HG03139 (cell line): ENCODE measurements around the gene NANOS2.

ENCODE experiments used
- ATAC-seq: cut with Tn5 transposase; IDR thresholded peaks from one replicate; pipeline ENCODE4 v1.9.1; 2021; ENCODE audit not compliant: unreplicated experiment

NANOS2 gene

DNA sequence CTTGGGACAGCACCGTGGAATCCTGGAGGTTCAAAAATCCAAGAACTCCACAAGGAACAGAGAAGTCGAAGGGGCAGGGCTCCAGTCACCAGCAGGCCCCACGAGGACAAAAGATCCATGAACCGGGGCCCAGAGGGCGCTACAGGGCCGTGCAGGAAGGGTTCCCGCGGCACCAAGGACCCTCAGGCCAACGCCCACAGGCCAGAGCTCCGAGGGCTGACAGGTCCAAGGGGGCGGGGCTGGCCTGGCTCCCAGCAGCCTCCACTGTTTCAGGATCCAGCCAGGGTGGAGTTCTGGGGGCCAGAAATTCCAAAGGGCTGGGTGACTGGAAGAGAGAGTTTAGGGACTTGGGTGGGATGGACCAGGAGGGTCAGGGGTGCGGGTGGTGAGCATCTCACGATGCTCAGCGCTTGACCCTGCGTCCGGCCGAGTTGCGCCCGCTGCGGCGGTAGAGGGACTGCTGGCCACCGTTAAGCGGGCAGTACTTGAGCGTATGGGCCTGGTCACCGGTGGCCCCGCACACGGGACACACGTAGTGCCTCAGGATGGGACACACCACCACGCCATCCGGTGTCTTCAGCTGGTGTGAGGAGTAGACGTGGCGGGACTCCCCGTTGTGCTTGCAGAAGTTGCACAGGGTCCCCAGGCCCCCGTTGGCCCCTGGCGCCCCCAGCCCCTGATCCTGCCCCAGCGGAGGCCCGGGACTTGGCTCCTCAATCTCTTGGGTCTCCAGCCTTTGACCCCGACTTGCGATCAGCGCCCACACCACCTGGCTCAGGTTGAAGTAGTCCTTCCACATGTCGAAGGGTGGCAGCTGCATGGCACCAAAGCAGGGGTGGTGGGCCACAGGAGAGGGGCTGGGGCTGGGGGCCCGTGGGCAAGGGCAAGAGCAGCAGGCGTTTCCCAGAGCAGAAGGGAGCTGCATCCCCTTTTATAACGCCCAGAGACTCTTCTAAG is at the start of gene NANOS2:
Gene NANOS2, minus strand, starts transcription at position 905 of the 957 bp plus-strand sequence. Its CDS starts 85 bp downstream, at position 820.
- no peak for ATAC-seq

DNA sequence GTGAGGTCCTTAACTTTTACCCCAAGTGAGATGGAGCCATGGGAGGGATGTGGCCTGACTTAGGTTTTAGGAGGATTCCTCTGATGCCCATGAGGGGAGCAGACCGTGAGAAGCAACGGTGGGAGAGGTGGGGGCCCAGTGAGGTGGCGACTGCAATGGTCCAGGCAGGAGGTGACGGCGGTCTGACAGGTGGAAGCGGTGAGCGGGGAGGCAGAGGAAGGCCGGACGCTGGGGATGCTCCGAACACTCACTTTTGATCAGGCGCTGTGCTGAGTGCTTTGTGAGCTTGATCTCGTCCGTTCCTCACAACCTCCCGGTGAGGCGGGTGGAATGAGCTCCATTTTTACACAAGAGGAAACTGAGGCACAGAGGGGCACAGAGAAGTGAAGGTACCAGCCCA is 47.4 kb upstream of the NANOS2 start:
- ATAC-seq = no peak

DNA sequence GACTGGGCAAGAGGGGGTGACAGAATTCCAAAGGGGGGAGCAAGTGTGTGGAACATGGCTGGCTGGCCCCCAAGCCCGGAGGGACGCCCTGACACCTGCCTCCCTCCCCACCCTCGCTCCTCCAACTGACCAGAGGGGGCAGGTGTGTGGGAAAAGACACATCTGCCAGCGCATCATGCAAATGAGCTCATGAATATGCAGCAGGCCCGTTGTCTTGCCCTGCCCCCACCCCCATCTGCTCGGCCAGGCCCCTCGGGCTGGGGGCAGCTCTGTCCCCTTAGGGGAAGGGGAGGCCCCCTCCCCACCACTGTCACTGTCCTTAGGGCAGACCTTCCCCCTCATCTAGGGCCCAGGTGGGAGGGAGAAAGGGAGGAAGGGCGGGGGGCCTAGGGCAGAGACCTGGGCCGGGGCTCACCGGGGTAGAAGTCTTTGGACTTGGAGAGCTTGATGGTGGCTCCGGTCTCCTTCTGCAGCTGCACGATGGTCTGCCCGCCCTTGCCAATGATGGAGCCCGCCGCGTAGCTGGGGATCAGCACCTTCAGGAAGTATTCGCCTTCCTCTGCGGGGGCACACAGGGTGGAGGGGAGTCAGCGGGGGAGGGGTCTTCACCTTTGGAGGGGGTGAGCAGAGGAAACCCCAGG is 46.1 kb upstream of the NANOS2 start:
- ATAC-seq = no peak

DNA sequence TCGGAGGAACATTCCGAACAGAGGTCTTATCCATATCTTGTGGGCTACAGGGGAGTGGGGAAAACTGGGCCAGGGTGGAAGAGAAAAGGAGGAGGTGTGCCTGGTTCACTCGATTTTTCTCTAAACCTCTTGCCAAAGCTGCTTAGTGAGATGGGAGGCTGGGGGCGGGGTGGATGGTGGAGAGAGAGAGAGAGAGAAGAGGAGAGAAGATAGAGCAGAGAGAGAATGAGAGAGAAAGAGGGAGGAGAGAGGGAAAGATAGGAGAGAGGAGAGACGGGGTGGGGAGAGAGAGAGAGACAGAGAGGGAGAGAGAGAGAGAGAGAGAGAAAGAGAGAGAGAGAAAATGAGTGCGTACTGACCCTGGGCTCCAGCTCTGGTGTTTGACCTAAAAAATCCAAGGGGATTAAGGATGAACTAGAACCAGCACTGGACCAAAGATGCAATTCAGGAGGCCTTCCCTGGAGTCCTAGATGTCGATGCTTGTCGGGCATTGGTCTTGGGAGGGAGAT is 45.0 kb upstream of the NANOS2 start:
- no peak for ATAC-seq

DNA sequence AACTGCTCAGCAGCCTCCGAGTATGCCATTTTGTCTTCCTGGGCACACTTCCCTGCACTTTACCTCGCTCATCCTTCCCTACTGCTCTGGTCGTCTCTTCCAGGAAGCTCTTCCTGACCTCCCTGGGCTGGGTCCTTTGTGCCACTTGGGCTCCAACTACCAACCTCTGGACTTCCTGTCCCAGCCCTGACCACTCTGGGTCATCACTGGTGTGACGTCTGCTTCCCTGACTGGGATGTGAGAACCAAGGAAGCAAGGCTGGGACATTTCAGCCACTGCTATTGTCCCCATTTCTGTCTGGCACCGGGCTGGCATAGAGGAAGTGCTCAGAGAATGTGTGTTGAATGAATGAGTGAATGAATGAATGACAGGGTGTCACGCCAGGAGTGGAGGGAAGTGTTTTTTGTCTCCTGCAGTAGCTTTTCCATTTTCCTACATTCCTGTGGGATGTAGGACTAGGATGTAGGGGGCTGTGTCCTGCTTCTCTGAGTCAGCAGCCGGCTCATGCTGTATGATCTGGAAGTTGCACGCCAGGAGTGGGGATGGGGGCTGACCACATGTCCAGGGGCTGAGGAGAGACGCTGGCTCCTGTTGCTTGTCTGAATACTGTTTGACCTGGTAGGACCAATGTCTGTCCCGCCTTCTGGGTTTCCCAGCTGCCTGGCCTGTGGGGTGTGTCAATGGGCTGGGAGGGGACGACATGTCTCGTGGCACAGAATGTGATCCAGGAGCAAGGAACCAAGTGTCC is 44.4 kb upstream of the NANOS2 start:
- ATAC-seq = no peak

DNA sequence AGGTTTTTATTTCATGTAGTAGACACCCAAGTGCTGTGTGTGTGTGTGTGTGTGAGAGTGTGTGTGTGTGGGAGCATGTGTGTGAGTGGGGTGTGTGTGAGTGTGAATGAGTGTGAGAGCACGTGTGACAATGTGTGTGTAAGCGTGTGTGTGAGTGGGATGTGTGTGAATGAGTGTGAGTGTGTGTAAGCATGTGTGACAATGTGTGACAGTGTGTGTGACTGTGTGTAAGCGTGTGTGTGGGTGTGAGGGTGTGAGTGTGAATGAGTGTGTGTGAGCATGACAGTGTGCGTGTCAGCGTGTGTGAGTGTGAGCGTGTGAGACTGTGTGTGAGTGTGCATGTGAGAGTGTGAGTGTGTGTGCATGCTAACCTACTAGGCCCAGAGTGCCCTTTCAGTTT is 43.7 kb upstream of the NANOS2 start:
- ATAC-seq = no peak

DNA sequence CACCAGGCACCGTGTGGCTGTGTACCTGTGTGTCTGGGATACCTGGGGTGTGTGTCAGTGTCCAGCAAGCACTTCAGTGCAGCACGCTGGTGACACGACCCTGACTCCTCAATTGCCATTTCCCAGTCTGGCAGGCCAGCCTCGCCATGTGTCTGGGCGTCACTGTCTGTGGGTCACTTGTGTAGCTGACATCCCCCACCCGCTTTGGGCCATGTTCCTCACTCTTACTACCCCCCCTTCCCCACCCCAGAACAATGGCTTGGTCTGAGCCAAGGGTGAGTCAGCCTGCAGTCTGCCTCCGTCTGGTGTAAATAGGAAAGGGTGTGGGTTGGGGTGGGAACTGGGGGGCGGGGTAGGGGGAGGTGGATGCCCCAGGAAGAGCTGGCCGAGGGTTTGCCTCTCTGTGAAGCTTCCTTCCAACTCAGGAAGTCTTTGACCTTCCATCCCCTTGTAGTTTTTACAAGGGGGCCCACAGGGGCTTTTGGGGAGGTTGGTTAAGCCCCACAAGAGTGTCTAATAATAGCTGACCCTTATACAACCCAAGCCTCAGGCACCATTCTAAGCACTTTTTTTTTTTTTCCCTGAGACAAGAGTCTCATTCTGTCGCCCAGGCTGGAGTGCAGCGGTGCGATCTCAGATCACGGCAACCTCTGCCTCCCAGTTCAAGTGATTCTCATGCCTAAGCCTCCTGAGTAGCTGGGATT is 41.5 kb upstream of the NANOS2 start:
- no peak for ATAC-seq

DNA sequence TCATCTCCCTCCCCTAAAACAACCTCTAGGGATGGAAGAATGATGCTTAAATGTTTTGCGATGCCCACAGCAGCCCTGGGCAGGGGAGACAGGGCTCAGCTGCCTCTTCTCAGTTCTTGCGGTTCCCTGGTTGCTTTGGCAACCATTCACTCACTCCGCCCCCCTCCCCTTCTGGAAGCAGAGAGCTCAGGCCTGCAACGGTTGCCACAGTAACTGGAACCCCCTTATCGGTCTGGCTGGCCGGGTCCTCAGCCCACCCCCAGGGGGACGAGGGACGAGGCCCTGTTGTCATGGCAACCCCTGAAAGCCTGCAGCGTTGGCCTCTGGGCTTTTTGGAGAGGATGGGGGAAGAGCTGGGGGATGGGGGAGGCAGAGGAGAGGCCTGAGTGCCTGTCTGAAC is 39.6 kb upstream of the NANOS2 start:
- no peak for ATAC-seq

DNA sequence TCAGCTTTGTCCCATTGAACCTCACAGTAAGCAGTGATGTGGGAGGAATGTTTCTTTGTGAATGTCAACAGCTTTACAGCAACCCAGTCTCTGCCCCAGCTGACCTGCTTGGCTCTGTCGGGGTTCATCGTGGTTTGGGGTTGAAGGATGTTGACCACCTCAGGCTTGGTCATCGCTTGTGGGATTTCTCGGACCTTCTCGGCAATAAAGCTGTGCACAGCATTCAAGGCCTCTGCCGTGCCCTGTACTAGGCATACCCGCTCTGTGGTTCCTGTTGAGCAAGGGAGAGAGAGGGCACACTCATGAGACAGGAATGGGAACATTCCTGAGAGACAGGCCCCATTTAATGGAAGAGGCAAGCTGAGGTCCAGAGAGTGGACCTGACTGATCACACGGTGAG is 39.1 kb upstream of the NANOS2 start:
- no peak for ATAC-seq

DNA sequence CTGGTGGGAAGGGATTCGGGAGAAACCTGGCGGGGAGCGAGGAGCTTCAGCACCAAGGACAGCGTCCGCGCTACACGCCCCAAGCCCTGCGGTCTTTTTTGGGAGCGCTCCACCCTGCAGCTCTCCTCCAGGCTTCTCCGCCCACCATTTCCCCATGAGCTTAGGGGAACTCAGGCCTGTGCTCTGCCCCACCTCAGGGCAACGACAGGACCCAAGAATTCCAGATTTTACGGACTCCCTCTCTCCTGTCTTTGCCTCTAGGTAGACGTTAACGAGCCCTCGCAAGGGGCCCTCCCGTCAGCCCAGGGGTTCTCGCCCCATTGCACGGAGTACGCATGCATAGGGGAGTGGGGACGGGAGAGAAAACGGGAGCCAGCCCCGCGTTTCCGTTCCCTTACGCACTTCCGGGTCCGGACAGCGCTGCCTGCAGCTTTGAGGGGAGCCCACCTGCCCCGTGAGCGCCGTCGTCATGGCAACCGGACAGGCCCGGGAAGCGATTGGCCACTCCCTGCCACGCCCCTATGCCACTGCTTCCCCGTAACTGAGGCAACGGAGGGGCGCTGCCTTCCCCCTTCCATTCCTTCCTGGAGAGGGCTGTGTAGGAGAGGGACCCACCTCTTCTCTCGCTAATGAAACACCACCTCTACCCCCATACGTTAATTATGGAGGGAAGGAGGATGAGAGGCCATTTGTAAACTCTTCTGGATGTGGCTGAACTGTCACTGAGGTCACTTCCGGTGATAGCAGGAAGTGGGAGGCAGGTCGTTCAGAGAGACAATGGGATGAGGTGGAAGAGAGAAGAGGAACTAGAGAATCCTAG is 38.3 kb upstream of the NANOS2 start:
- ATAC-seq = no peak

DNA sequence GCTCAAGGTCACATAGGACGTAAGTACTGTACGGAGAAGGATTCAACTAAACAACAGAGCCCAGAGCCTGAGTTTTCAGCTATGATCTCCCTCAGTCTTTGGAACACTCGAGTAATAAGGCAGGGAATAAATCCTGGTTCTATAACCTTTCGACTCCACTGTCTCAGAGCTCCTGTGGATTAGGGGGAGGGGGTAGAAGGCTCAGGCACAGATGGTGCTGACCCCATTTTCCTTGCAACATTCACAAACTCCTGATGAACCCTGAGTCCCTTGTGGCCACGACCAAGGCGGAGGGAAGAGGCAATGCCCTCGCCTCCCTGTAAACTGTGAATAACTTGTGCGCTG is 37.7 kb upstream of the NANOS2 start:
- ATAC-seq = no peak

DNA sequence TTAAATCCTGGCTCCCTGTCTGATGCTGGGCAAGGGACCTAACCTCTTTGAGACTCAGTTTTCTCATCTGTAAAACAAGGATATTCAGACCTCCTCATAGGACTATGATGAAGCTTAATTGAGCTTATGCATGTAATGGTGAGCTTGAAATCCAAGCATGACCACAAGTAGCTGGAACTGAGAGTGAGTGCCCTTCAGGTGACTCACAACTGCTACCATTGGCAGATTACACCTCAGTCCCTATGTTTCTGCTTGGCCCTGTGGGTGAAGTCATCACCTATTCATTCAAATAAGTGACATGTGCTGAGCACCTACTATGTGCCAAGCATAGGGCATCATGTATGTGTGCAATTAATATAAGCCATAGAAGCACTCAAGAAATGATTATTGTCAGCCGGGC is 33.3 kb upstream of the NANOS2 start:
- no peak for ATAC-seq

DNA sequence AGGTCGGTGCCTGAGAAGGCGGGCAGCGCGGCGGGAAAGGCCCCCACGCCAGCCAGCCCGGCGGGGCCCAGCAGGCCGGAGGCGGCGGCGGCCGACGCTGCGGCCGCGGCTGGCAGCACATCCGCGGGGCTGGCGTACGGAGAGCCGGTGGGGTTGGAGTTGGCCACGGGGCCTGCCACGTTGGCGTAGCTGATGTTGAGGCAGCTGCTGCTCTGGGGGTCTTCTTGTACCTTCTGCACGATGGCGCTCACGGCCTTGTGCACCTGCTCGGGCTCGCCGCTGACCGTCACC is 25.9 kb upstream of the NANOS2 start:
- ATAC-seq = no peak

DNA sequence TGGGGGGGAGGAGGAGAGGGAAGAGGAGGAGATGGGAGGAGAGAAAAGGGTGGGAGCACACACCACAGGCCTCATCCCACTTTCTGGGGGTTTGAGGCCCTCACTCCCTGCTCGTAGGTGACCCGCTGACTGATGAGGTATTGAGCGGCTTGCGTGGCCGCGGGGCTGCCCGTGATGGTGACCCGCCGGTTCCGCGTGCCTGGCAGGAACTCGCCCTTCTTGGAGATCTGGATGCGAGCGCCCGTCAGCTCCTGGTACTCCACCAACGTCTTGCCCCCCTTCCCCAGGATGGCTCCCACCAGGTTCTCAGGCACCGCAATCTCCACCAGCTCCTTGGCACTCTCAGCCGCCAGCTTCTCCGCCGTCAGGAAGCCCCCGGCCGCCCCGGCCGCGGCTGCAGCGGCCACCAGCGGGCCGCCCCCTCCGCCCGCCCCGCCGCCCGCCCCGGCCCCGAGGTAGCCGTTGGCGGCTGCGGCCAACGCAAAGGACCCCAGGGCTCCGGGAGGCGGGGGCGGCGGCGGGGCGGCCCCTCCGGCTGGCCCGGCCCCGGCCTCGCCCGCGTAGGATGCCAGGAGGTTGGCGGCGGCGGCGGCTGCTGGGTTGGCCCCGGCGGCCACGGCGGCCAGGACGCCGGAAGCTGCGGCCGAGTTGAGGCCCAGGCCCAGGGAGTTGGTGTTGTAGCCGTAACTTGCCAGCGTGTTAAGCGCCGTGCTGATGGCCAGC is 25.4 kb upstream of the NANOS2 start:
- ATAC-seq = no peak

DNA sequence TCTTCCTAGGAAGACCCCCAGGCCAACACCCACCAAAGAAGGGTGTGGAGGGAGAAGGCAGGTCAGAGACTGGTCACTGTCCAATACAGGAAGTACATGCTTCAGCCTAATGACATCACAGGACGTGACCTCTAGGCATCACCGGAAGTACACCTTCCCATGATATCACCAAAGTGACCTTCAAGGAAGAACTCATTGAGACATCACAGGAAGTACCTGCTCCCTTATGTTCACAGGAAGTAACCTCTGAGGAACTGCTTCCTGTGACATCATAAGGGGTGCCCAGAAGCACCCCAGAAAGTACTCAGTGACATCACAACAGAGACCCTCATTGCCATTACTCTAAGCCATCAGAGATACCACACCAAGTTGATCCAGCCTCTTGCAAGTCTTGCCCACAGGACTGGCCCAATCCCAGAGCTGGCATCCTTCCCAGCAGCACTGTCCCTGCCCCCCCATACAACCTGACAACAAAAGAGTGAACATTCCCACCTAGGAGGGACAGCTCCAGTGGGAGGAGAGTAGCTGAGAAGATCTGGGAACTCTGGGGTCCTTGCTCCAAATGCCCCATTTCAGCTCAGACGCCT is 24.2 kb upstream of the NANOS2 start:
- ATAC-seq = no peak

DNA sequence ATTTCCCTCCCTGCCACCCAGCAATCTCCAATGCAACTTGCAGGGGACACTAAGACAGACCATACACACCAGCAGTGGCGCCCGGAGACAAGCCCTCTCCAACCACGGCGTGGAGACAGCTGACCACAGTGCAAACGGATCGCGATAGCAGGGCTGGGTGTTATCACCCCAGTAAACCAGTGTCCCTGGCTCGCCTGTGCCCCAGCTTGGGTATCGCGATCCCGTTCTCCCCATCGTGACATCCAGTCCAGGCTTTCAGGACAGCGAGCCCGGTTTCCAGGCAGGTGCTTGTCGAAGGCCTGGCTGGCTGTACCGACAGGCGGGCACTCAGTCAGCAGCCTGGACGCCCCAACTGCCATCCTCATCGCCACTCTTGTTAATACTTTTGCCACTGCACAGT is 20.7 kb upstream of the NANOS2 start:
- ATAC-seq = no peak

DNA sequence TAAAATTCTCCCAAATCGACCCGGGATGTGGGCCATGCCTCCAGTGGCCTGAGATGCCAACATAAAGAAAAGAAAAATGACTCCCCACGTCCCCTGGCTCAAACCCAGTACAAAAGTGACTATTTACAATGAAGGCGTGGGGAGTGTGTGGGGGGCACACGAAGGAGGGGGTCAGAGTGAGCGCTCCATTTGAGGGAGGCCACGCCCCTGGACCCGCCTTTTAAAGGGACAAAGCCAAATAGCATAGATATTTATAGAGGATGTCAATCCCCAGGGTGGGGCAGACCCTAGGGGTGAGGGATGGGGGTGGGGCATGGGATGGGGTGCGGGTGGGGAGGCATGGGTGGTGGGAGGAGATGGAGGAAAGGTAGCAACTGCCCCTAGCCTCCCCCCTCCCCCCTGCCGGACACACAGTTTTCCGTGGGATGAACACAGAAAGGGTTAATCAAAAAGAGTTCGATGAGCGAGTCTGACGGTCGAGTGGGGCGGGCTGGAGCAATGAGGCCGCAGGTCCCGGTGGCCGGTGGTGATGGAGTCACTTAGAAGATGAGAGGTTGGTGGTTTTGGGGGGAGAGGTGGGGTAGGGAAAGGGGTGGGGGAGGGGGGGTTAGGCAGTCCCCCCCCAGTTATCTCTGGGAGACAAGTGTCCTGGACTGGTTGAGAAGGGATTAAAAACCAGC is 20.1 kb upstream of the NANOS2 start:
- ATAC-seq = no peak

DNA sequence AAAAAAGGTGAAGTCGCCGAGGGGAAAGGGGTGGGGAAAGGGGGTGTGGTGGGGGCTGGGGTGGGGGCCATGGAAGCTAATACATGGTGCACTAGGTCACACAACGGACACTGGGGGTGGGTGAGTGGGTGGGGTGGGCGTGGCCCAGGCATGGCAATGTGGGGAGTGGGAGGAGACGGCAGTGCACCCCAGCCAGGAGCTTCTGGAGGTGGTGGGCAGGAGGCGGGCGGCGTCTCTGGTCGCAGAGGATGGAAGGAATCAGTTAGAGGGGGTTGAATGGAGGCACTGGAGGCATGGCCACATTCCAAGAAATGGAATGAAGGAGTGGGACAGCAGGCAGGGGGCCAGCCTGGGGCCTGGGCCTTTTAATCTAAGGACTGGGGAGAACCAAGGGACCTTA is 19.2 kb upstream of the NANOS2 start:
- no peak for ATAC-seq

DNA sequence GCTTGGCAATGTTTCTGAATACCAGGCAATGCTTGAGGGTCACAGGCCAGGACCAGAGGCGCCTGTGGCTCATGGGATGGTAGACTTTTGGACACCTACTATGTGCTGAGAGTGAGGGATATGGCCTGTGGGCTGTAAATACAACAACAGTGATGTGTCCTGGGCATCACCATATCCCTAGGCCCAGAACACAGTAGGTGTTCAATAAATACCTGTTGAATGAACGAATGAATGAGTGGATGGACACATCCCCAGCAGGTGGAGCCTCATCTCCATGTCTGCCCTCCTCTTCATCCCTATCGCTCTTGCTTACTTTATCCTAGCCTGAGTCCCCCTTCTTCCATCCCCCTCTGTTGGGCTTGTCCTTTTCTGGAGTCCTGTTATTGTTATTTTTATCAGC is 16.5 kb upstream of the NANOS2 start:
- no peak for ATAC-seq
